ENCODE data around the gene LPP. TPM values are rescaled to one million over a fixed set of nuclear protein-coding genes. Genes with fewer than 3 reads are reported as not detected.

Gene LPP
- total RNA-seq, 2 donors from 2014 or later, result 170 to 246 TPM

- H3K9me3 ChIP-seq, result no peaks in the 10 kb centered on the region
- no peak for DNase-seq
- no peak overlapping the region for H3K27ac ChIP-seq
- H3K27me3 ChIP-seq, result no peaks in the 10 kb centered on the region
- H3K9ac ChIP-seq (ENCODE audit: low read depth in 2 of 2, low read length in 2 of 2), result no peak overlapping the region
- no peak for TF ChIP-seq CTCF (IDR thresholded peaks at IDR 0.05)
- H3K4me3 ChIP-seq, result no peak overlapping the region
- H3K4me1 ChIP-seq, result no peaks in the 10 kb centered on the region
- intact Hi-C loops (cut with DNase I), result no loop called here
- H3K36me3 ChIP-seq, result no peaks in the 10 kb centered on the region
Observed at GRCh38 chr3:188788621-188789081, 634.7 kb downstream of the LPP start.

GRCh38 chr3:188789251-188789650 lies 635.3 kb downstream of the LPP start:
- no peak for DNase-seq
- Histone ChIP-seq H3K4me1 (no peaks in the 10 kb centered on the region), H3K36me3 (no peaks in the 10 kb centered on the region), H3K9me3 (no peaks in the 10 kb centered on the region), H3K27me3 (no peaks in the 10 kb centered on the region), H3K4me3 (no peak overlapping the region), H3K9ac (ENCODE audit: low read depth in 2 of 2, low read length in 2 of 2) (no peak overlapping the region), H3K27ac (no peak overlapping the region)
- TF ChIP-seq CTCF (IDR thresholded peaks at IDR 0.05), result no peak
- intact Hi-C loops (cut with DNase I), result no loop called here

- no peaks in the 10 kb centered on the region for H3K9me3 ChIP-seq
- H3K27ac ChIP-seq, result no peak overlapping the region
- H3K4me1 ChIP-seq, result no peaks in the 10 kb centered on the region
- TF ChIP-seq CTCF (IDR thresholded peaks at IDR 0.05), result no peak
- no peaks in the 10 kb centered on the region for H3K27me3 ChIP-seq
- intact Hi-C loops (cut with DNase I), result no loop called here
- no peak for DNase-seq
- H3K9ac ChIP-seq (ENCODE audit: low read depth in 2 of 2, low read length in 2 of 2), result no peak overlapping the region
- H3K36me3 ChIP-seq, result no peaks in the 10 kb centered on the region
- H3K4me3 ChIP-seq, result no peak overlapping the region
Observed at GRCh38 chr3:188791311-188791710, 637.4 kb downstream of the LPP start.

- no peak overlapping the region for H3K4me3 ChIP-seq
- H3K36me3 ChIP-seq, result no peaks in the 10 kb centered on the region
- no peak for DNase-seq
- H3K9me3 ChIP-seq, result no peaks in the 10 kb centered on the region
- intact Hi-C loops (cut with DNase I), result no loop called here
- H3K27me3 ChIP-seq, result no peaks in the 10 kb centered on the region
- H3K27ac ChIP-seq, result no peak overlapping the region
- H3K4me1 ChIP-seq, result no peaks in the 10 kb centered on the region
- no peak overlapping the region for H3K9ac ChIP-seq (ENCODE audit: low read depth in 2 of 2, low read length in 2 of 2)
- TF ChIP-seq CTCF (IDR thresholded peaks at IDR 0.05), result no peak
Observed at GRCh38 chr3:188792793-188793192, 638.8 kb downstream of the LPP start.

GRCh38 chr3:188796122-188796631 lies 642.2 kb downstream of the LPP start:
- intact Hi-C loops (cut with DNase I), result no loop called here
- no peak for TF ChIP-seq CTCF (IDR thresholded peaks at IDR 0.05)
- Histone ChIP-seq H3K9ac (ENCODE audit: low read depth in 2 of 2, low read length in 2 of 2) (no peak overlapping the region), H3K9me3 (no peaks in the 10 kb centered on the region), H3K4me1 (no peaks in the 10 kb centered on the region), H3K27me3 (no peaks in the 10 kb centered on the region), H3K27ac (no peak overlapping the region), H3K4me3 (no peak overlapping the region), H3K36me3 (no peaks in the 10 kb centered on the region)
- DNase-seq, result no peak

Measured in colonic mucosa (tissue), 4 donors.